Esophagus squamous epithelium (tissue), 5 donors: ENCODE data around the gene FAIM2. TPM values are rescaled to one million over a fixed set of nuclear protein-coding genes. Genes with fewer than 3 reads are reported as not detected.

ENCODE experiments used
- DNase-seq: peaks from one replicate; lab custom pipeline; 2025; lab: John Stamatoyannopoulos, UW
- H3K27ac ChIP-seq, 4 donors: fragments of 200-600 bp; sonication (generic); one replicate each; pipeline ENCODE4 v1.5.1; 2016 to 2019; ENCODE audit warnings: mild to moderate bottlenecking in 1 of 4
- H3K27me3 ChIP-seq, 4 donors: fragments of 200-600 bp; sonication (generic); 1 replicate in 3 of 4; 2 replicates in 1 of 4; pipeline versions ENCODE4 v1.5.1 to v1.6.0; 2017 to 2021; ENCODE audit warnings: antibody characterized with exemption in 1 of 4
- H3K36me3 ChIP-seq, 3 donors: fragments of 200-600 bp; sonication (generic); one replicate each; pipeline ENCODE4 v1.5.1; 2016 to 2019
- H3K4me1 ChIP-seq, 3 donors: fragments of 200-600 bp; sonication (generic); one replicate each; pipeline ENCODE4 v1.5.1; 2017 to 2019
- H3K4me3 ChIP-seq, 4 donors: fragments of 200-600 bp; sonication (generic); 1 replicate in 3 of 4; 2 replicates in 1 of 4; pipeline ENCODE4 v1.5.1; 2016 to 2019; ENCODE audit warnings: mild to moderate bottlenecking in 2 of 4, moderate library complexity in 1 of 4
- H3K9me3 ChIP-seq, 3 donors: fragments of 200-600 bp; sonication (generic); one replicate each; pipeline ENCODE4 v1.5.1; 2016 to 2019
- CTCF ChIP-seq, 6 experiments: fragments of 450-650 bp in 4 of 6; fragments of 200-600 bp in 2 of 6; sonication (generic) in 2 of 6; IDR thresholded peaks; one replicate each; pipeline ENCODE4 v1.5.1; 2016 to 2019; ENCODE audit warnings: antibody characterized with exemption in 6 of 6, mild to moderate bottlenecking in 4 of 6, moderate library complexity in 4 of 6
- POLR2A ChIP-seq, 4 donors: fragments of 450-650 bp; IDR thresholded peaks; one replicate each; pipeline ENCODE4 v1.6.1; 2017; ENCODE audit warnings: antibody characterized with exemption in 4 of 4, mild to moderate bottlenecking in 4 of 4, moderate library complexity in 3 of 4
- whole genome bisulfite sequencing, 2 donors: methylation state at CpG; one replicate each; pipeline ENCODE4 v1.1.5; 2018; 5-methylcytosine and 5-hydroxymethylcytosine counted together
- intact Hi-C: fragments of 100-400 bp; cut with DNase I; formaldehyde crosslinking; loops from one replicate; pipeline ENCODE4 v1.15.0; 2022
- total RNA-seq, 4 donors: library from RNA; depleted of rRNA; stranded (reverse); fragments of >200 nt; gene quantifications; one replicate each; pipeline ENCODE4 v1.1.0, GENCODE V29; 2016
- donor health status: DM: yes; HTN: yes; CAD: no.

Gene FAIM2
- total RNA-seq, 4 donors from 2014 or later: 0.13 to 2.9 (median 0.23) TPM

- Histone ChIP-seq H3K9me3 (no peaks in the 10 kb centered on the region), H3K27ac (peak overlapping the region in 3 of 4 donors; percentile 27 to 81 (median 68)), H3K4me3 (peak overlapping the region; percentile 8 to 66 (median 38)), H3K27me3 (peaks cover 0 to 26% (median 0%) of the 10 kb centered on the region in 4 donors), H3K4me1 (peaks cover 9 to 19% (median 12%) of the 10 kb centered on the region in 3 donors), H3K36me3 (no peaks in the 10 kb centered on the region)
- WGBS, 2 donors: 56% methylated on average over 4 to 12 of the region's 12 CpGs
- TF ChIP-seq CTCF (IDR thresholded peaks at IDR 0.05) (no peak), POLR2A (IDR thresholded peaks at IDR 0.05) (no peak)
- no peak for DNase-seq
- intact Hi-C loops: no loop called here
These were observed 375 bp downstream of the FAIM2 start for GRCh38 chr12:49903351-49903699.

- H3K27ac ChIP-seq: peak overlapping the region in 2 of 4 donors; percentile 27 to 68
- H3K9me3 ChIP-seq: no peaks in the 10 kb centered on the region
- H3K4me3 ChIP-seq: peak overlapping the region in 2 of 4 donors; percentile 44 to 66
- no peak for TF ChIP-seq POLR2A (IDR thresholded peaks at IDR 0.05)
- TF ChIP-seq CTCF (IDR thresholded peaks at IDR 0.05): no peak
- peaks cover 9 to 21% (median 12%) of the 10 kb centered on the region in 3 donors for H3K4me1 ChIP-seq
- intact Hi-C loops: no loop called here
- DNase-seq: no peak
- H3K27me3 ChIP-seq: peaks cover 0 to 26% (median 0%) of the 10 kb centered on the region in 4 donors
- 69 to 74% methylated on average over 7 to 12 of the region's 16 CpGs for WGBS, 2 donors
- H3K36me3 ChIP-seq: no peaks in the 10 kb centered on the region
These were observed 1.0 kb downstream of the FAIM2 start for GRCh38 chr12:49902399-49903350.

GRCh38 chr12:49901986-49902385, 1.7 kb downstream of the FAIM2 start:
- 87% methylated on average over 4 to 5 of the region's 5 CpGs for WGBS, 2 donors
- Histone ChIP-seq H3K4me3 (no peak overlapping the region), H3K4me1 (peaks cover 15 to 28% (median 15%) of the 10 kb centered on the region in 3 donors), H3K9me3 (no peaks in the 10 kb centered on the region), H3K27ac (no peak overlapping the region), H3K27me3 (peaks cover 0 to 26% (median 0%) of the 10 kb centered on the region in 4 donors), H3K36me3 (no peaks in the 10 kb centered on the region)
- intact Hi-C loops: no loop called here
- TF ChIP-seq POLR2A (IDR thresholded peaks at IDR 0.05) (no peak), CTCF (IDR thresholded peaks at IDR 0.05) (no peak)
- DNase-seq: no peak

- 69% methylated on average over 3 of the region's 4 CpGs; no CpG with 5 or more reads in 1 of the 2 donors for WGBS, 2 donors
- no peaks in the 10 kb centered on the region for H3K9me3 ChIP-seq
- H3K4me1 ChIP-seq: peaks cover 21 to 37% (median 25%) of the 10 kb centered on the region in 3 donors
- no peaks in the 10 kb centered on the region for H3K36me3 ChIP-seq
- DNase-seq: no peak
- H3K4me3 ChIP-seq: no peak overlapping the region
- intact Hi-C loops: no loop called here
- no peak for TF ChIP-seq POLR2A (IDR thresholded peaks at IDR 0.05)
- TF ChIP-seq CTCF (IDR thresholded peaks at IDR 0.05): no peak
- peaks cover 0 to 26% (median 0%) of the 10 kb centered on the region in 4 donors for H3K27me3 ChIP-seq
- no peak overlapping the region for H3K27ac ChIP-seq
These were observed 2.7 kb downstream of the FAIM2 start for GRCh38 chr12:49901026-49901425.

GRCh38 chr12:49900371-49900770, 3.3 kb downstream of the FAIM2 start:
- no peak for DNase-seq
- Histone ChIP-seq H3K36me3 (no peaks in the 10 kb centered on the region), H3K27me3 (peaks cover 0 to 26% (median 0%) of the 10 kb centered on the region in 4 donors), H3K27ac (no peak overlapping the region), H3K9me3 (no peaks in the 10 kb centered on the region), H3K4me1 (peaks cover 28 to 44% (median 30%) of the 10 kb centered on the region in 3 donors), H3K4me3 (no peak overlapping the region)
- WGBS, 2 donors: 75 to 82% methylated on average over 2 to 3 of the region's 6 CpGs
- TF ChIP-seq CTCF (IDR thresholded peaks at IDR 0.05) (no peak), POLR2A (IDR thresholded peaks at IDR 0.05) (no peak)
- intact Hi-C loops: no loop called here
